CD14-positive monocyte (primary cell): ENCODE measurements around the gene SGCA. TPM values are rescaled to one million over a fixed set of nuclear protein-coding genes. Genes with fewer than 3 reads are reported as not detected.
A peak's percentile ranks its signal among the peaks of the same experiment; 100 is the strongest.

Experiments
- DNase-seq, 3 donors: peaks; one replicate each; pipeline ENCODE4 v3.0.0-alpha.2; 2011 to 2022
- H2AFZ ChIP-seq: 2 replicates; pipeline ENCODE4 v1.6.0; 2012; ENCODE audit warnings: mild to moderate bottlenecking, low read depth, low read length, inconsistent platforms; ENCODE audit not compliant: insufficient read depth, poor library complexity, severe bottlenecking
- H3K27ac ChIP-seq, 2 donors: 1 replicate in 1 of 2; 2 replicates in 1 of 2; pipeline ENCODE4 v1.5.1; 2012 to 2013; ENCODE audit warnings: low read length in 2 of 2, control low read depth in 1 of 2, inconsistent platforms in 1 of 2, low read depth in 1 of 2, mild to moderate bottlenecking in 1 of 2
- H3K27me3 ChIP-seq, 2 donors: one replicate each; pipeline versions ENCODE4 v1.6.0 to v1.6.1; 2011 to 2013; ENCODE audit warnings: low read length in 2 of 2; ENCODE audit not compliant: control insufficient read depth in 2 of 2, insufficient read depth in 2 of 2
- H3K36me3 ChIP-seq, 2 donors: replicated peaks in 1 of 2; 1 replicate in 1 of 2; 2 replicates in 1 of 2; pipeline versions ENCODE4 v1.5.1 to v1.6.1; 2012 to 2013; ENCODE audit warnings: low read length in 2 of 2, control low read depth in 1 of 2, inconsistent platforms in 1 of 2, mild to moderate bottlenecking in 1 of 2; ENCODE audit not compliant: insufficient read depth in 2 of 2, control insufficient read depth in 1 of 2
- H3K4me1 ChIP-seq, 2 donors: 1 replicate in 1 of 2; 2 replicates in 1 of 2; pipeline versions ENCODE4 v1.5.1 to v1.6.1; 2012 to 2013; ENCODE audit warnings: low read length in 2 of 2, control low read depth in 1 of 2, inconsistent platforms in 1 of 2, mild to moderate bottlenecking in 1 of 2, moderate library complexity in 1 of 2; ENCODE audit not compliant: insufficient read depth in 2 of 2, control insufficient read depth in 1 of 2
- H3K4me2 ChIP-seq: replicated peaks from 2 replicates; pipeline ENCODE3; 2012; ENCODE audit warnings: low read length, moderate library complexity, mild to moderate bottlenecking; ENCODE audit not compliant: poor library complexity, severe bottlenecking; ENCODE audit errors: extremely low read depth
- H3K4me3 ChIP-seq, 3 experiments: fragments of 200-600 bp in 1 of 3; sonication (generic) in 1 of 3; replicated peaks in 1 of 3; 1 replicate in 2 of 3; 2 replicates in 1 of 3; pipeline ENCODE4 v1.5.1; 2011 to 2013; ENCODE audit warnings: low read length in 3 of 3, mild to moderate bottlenecking in 3 of 3, control low read depth in 2 of 3, low read depth in 2 of 3, inconsistent platforms in 1 of 3, moderate library complexity in 1 of 3
- H3K79me2 ChIP-seq: 2 replicates; pipeline ENCODE4 v1.6.0; 2012; ENCODE audit warnings: mild to moderate bottlenecking, control low read depth, inconsistent platforms, low read length, moderate library complexity; ENCODE audit not compliant: insufficient read depth
- H3K9ac ChIP-seq: 2 replicates; pipeline ENCODE4 v1.6.0; 2017; ENCODE audit warnings: low read length, mild to moderate bottlenecking; ENCODE audit not compliant: insufficient read depth, poor library complexity, severe bottlenecking
- H3K9me3 ChIP-seq, 2 donors: replicated peaks in 1 of 2; 1 replicate in 1 of 2; 2 replicates in 1 of 2; pipeline versions ENCODE4 v1.5.1 to v1.6.1; 2012 to 2013; ENCODE audit warnings: low read length in 2 of 2, control low read depth in 1 of 2; ENCODE audit not compliant: control insufficient read depth in 1 of 2, insufficient read depth in 1 of 2
- H4K20me1 ChIP-seq: 2 replicates; pipeline ENCODE4 v1.6.0; 2012; ENCODE audit warnings: mild to moderate bottlenecking, low read length, control low read depth, moderate library complexity; ENCODE audit not compliant: insufficient read depth
- H3K27ac Mint-ChIP-seq, 7 donors: one replicate each; pipeline ENCODE4 v1.8.0; 2020; ENCODE audit warnings: mild to moderate bottlenecking in 7 of 7, mixed read lengths in 7 of 7, moderate library complexity in 6 of 7, inconsistent platforms in 2 of 7
- H3K27me3 Mint-ChIP-seq, 3 donors: one replicate each; pipeline ENCODE4 v1.8.0; 2021 to 2022; ENCODE audit warnings: low read depth in 3 of 3, mild to moderate bottlenecking in 3 of 3, mixed read lengths in 3 of 3, moderate library complexity in 3 of 3, inconsistent platforms in 1 of 3
- H3K36me3 Mint-ChIP-seq, 2 donors: one replicate each; pipeline ENCODE4 v1.8.0; 2020; ENCODE audit warnings: mixed read lengths in 2 of 2, inconsistent platforms in 1 of 2, mild to moderate bottlenecking in 1 of 2
- H3K4me1 Mint-ChIP-seq: one replicate; pipeline ENCODE4 v1.8.0; 2020; ENCODE audit warnings: mild to moderate bottlenecking, mixed read lengths
- H3K4me3 Mint-ChIP-seq, 2 donors: one replicate each; pipeline ENCODE4 v1.8.0; 2020; ENCODE audit warnings: mild to moderate bottlenecking in 2 of 2, mixed read lengths in 2 of 2, moderate library complexity in 1 of 2
- H3K9me3 Mint-ChIP-seq, 7 donors: one replicate each; pipeline ENCODE4 v1.8.0; 2020 to 2022; ENCODE audit warnings: mixed read lengths in 7 of 7, mild to moderate bottlenecking in 6 of 7, moderate library complexity in 6 of 7, inconsistent platforms in 2 of 7
- CTCF ChIP-seq: fragments of 200-600 bp; IDR thresholded peaks from one replicate; pipeline ENCODE4 v1.8.0; 2022; ENCODE audit warnings: antibody characterized with exemption, mild to moderate bottlenecking
- WGBS: methylation state at CpG from one replicate; pipeline ENCODE4 v1.1.5; 2013; ENCODE audit warnings: missing lambda C conversion rate; ENCODE audit not compliant: insufficient coverage; 5-methylcytosine and 5-hydroxymethylcytosine counted together
- intact Hi-C, 2 donors: fragments of 100-400 bp; cut with micrococcal nuclease; formaldehyde crosslinking; loops; one replicate each; pipeline versions ENCODE4 v1.15.0 to v1.15.1; 2023
- polyA plus RNA-seq, 3 donors: library from polyadenylated mRNA; depleted of rRNA in 1 of 3; unstranded in 2 of 3; stranded (reverse) in 1 of 3; fragments of 300-500 nt in 2 of 3; fragments of >200 nt in 1 of 3; fragmentation: Illumina TruSeq in 2 of 3; gene quantifications; 1 replicate in 2 of 3; 2 replicates in 1 of 3; pipeline ENCODE4 v1.2.3, GENCODE V29; 2012 to 2021

The SGCA gene
- polyA plus RNA-seq, 3 donors = 0.27 to 0.89 (median 0.53) TPM

GRCh38 chr17:50143461-50144176 is 22.2 kb upstream of the SGCA start:
- Histone ChIP-seq H3K9ac (no peak overlapping the region), H3K27me3 (no peaks in the 10 kb centered on the region), H3K4me3 (no peak overlapping the region), H3K4me1 (peaks cover 73 to 86% of the 10 kb centered on the region in 2 donors), H3K36me3 (peaks cover 67 to 81% of the 10 kb centered on the region in 2 donors), H3K9me3 (no peaks in the 10 kb centered on the region), H3K27ac (no peak overlapping the region), H3K79me2 (peaks cover 95% of the 10 kb centered on the region), H4K20me1 (peaks cover 100% of the 10 kb centered on the region), H2AFZ (no peak overlapping the region), H3K4me2 (no peak overlapping the region)
- Mint-ChIP-seq H3K27me3 (peaks cover 0 to 2% (median 0%) of the 10 kb centered on the region in 3 donors), H3K9me3 (peaks cover 0 to 5% (median 1%) of the 10 kb centered on the region in 7 donors), H3K4me3 (no peak overlapping the region), H3K36me3 (peaks cover 82 to 87% of the 10 kb centered on the region in 2 donors), H3K27ac (peak overlapping the region in 2 of 7 donors; percentile 18 to 73), H3K4me1 (peaks cover 81% of the 10 kb centered on the region)
- no peak for DNase-seq
- WGBS = 96% methylated on average over 19 of the region's 20 CpGs
- intact Hi-C loops = no loop called here
- no peak for TF ChIP-seq CTCF

GRCh38 chr17:50144355-50144754 is 21.4 kb upstream of the SGCA start:
- H3K4me2 ChIP-seq = peak overlapping the region; percentile 99
- no peaks in the 10 kb centered on the region for H3K27me3 ChIP-seq
- no peak for DNase-seq
- Mint-ChIP-seq H3K36me3 (peaks cover 74 to 80% of the 10 kb centered on the region in 2 donors), H3K27ac (peak overlapping the region in 2 of 7 donors; percentile 3 to 73), H3K4me3 (peak overlapping the region in 1 of 2 donors; percentile 20), H3K27me3 (peaks cover 0 to 2% (median 0%) of the 10 kb centered on the region in 3 donors), H3K9me3 (peaks cover 0 to 6% (median 1%) of the 10 kb centered on the region in 7 donors), H3K4me1 (peaks cover 81% of the 10 kb centered on the region)
- no peak for TF ChIP-seq CTCF
- no peak overlapping the region for H2AFZ ChIP-seq
- peaks cover 60 to 73% of the 10 kb centered on the region in 2 donors for H3K36me3 ChIP-seq
- intact Hi-C loops = no loop called here
- peaks cover 95% of the 10 kb centered on the region for H3K79me2 ChIP-seq
- 83% methylated on average over 4 of the region's 6 CpGs for WGBS
- H3K9ac ChIP-seq = no peak overlapping the region
- H3K4me3 ChIP-seq = peak overlapping the region in 1 of 3 experiments; percentile 100
- peak overlapping the region in 1 of 2 donors; percentile 93 for H3K27ac ChIP-seq
- peaks cover 98% of the 10 kb centered on the region for H4K20me1 ChIP-seq
- H3K9me3 ChIP-seq = no peaks in the 10 kb centered on the region
- peaks cover 73 to 86% of the 10 kb centered on the region in 2 donors for H3K4me1 ChIP-seq
